ENCODE results near the gene NAMPT. TPM values are rescaled to one million over a fixed set of nuclear protein-coding genes. Genes with fewer than 3 reads are reported as not detected.

Gene NAMPT
- total RNA-seq (2014; rRNA removed; shearing (Covaris generic)) (32.7 and 34.0 TPM in 2 replicates), polyA plus RNA-seq (2016; fragmentation: Nextera tagmentation; extraction: Ambion mirVana) (21.4 and 25.0 TPM in 2 replicates)

GRCh38 chr7:106284714-106285050, at the start of gene NAMPT:
TSS of gene NAMPT (minus strand) at chr7:106284983. CDS start at chr7:106284884, 99 bp downstream.
- H3K79me2 ChIP-seq (ENCODE audit: insufficient read depth) = peaks cover 44% of the 10 kb centered on the region
- peak within 1 kb of the TSS; percentile 84 for H3K4me3 ChIP-seq
- H3K27me3 ChIP-seq (replicated peaks; ENCODE audit: insufficient read depth) = no peaks in the 10 kb centered on the region
- H3K9me2 ChIP-seq (ENCODE audit: insufficient read depth) = no peaks in the 10 kb centered on the region
- peaks cover 9% of the 10 kb centered on the region; the same call in 1 of the 2 replicates for H3F3A ChIP-seq (ENCODE audit: insufficient read depth)
- H3K36me3 ChIP-seq (ENCODE audit: low read depth) = no peaks in the 10 kb centered on the region
- H3K9ac ChIP-seq = peak within 1 kb of the TSS; percentile 97
- peak within 1 kb of the TSS; percentile 87 for H2AFZ ChIP-seq
- TF ChIP-seq EZH2 (IDR thresholded peaks at IDR 0.05; ENCODE audit: insufficient read depth, poor library complexity, severe bottlenecking) = no peak
- no peak for TF ChIP-seq EZH2phosphoT487 (IDR thresholded peaks at IDR 0.05; ENCODE audit: insufficient read depth, low read depth)
- WGBS, 2 experiments (ENCODE audit: low coverage in 1 of 2, low lambda C conversion rate in 2 of 2, missing lambda C conversion rate in 2 of 2) = 0 to 1% methylated on average over 20 to 31 of the region's 32 CpGs
- no peak for DNase-seq
- no peaks in the 10 kb centered on the region for H3K9me3 ChIP-seq (ENCODE audit: low read depth)
- peak within 1 kb of the TSS; percentile 94 for H3K27ac ChIP-seq
- H4K20me1 ChIP-seq (ENCODE audit: insufficient read depth) = 0 out of 2 replicates have a peak, but pooled peaks cover 3% of the 10 kb centered on the region
- H3K4me1 ChIP-seq (ENCODE audit: insufficient read depth) = peaks cover 18% of the 10 kb centered on the region
- peak within 1 kb of the TSS; percentile 89 for H3K4me2 ChIP-seq (ENCODE audit: unreplicated experiment)
- in situ Hi-C loops (cut with MboI) = no loop called here

GRCh38 chr7:106332201-106332600, 47.4 kb upstream of the NAMPT start:
- Histone ChIP-seq H2AFZ (no peak overlapping the region), H3K27me3 (replicated peaks; ENCODE audit: insufficient read depth) (no peaks in the 10 kb centered on the region), H3K27ac (no peak overlapping the region), H3K9me3 (ENCODE audit: low read depth) (no peaks in the 10 kb centered on the region), H3K36me3 (ENCODE audit: low read depth) (no peaks in the 10 kb centered on the region), H3K9me2 (ENCODE audit: insufficient read depth) (no peaks in the 10 kb centered on the region), H3K4me2 (ENCODE audit: unreplicated experiment) (no peak overlapping the region), H3K79me2 (ENCODE audit: insufficient read depth) (no peaks in the 10 kb centered on the region), H3K9ac (no peak overlapping the region), H3F3A (ENCODE audit: insufficient read depth) (peaks cover 18% of the 10 kb centered on the region), H3K4me1 (ENCODE audit: insufficient read depth) (peaks cover 20% of the 10 kb centered on the region), H4K20me1 (ENCODE audit: insufficient read depth) (no peaks in the 10 kb centered on the region), H3K4me3 (no peak overlapping the region)
- no peak for DNase-seq
- in situ Hi-C loops (cut with MboI) = no loop called here
- TF ChIP-seq EZH2 (IDR thresholded peaks at IDR 0.05; ENCODE audit: insufficient read depth, poor library complexity, severe bottlenecking) (no peak), EZH2phosphoT487 (IDR thresholded peaks at IDR 0.05; ENCODE audit: insufficient read depth, low read depth) (no peak)
- 64 to 70% methylated on average over 4 of the region's 4 CpGs for WGBS, 2 experiments (ENCODE audit: low coverage in 1 of 2, low lambda C conversion rate in 2 of 2, missing lambda C conversion rate in 2 of 2)

- no peak overlapping the region for H3K27ac ChIP-seq
- H3K36me3 ChIP-seq (ENCODE audit: low read depth) = no peaks in the 10 kb centered on the region
- no peaks in the 10 kb centered on the region for H3K27me3 ChIP-seq (replicated peaks; ENCODE audit: insufficient read depth)
- no peaks in the 10 kb centered on the region for H3K9me2 ChIP-seq (ENCODE audit: insufficient read depth)
- no peak overlapping the region for H3K4me2 ChIP-seq (ENCODE audit: unreplicated experiment)
- H3K4me3 ChIP-seq = no peak overlapping the region
- no peak overlapping the region for H2AFZ ChIP-seq
- DNase-seq = no peak
- in situ Hi-C loops (cut with MboI) = no loop called here
- peaks cover 21% of the 10 kb centered on the region for H3F3A ChIP-seq (ENCODE audit: insufficient read depth)
- H3K4me1 ChIP-seq (ENCODE audit: insufficient read depth) = peaks cover 26% of the 10 kb centered on the region
- TF ChIP-seq EZH2phosphoT487 (IDR thresholded peaks at IDR 0.05; ENCODE audit: insufficient read depth, low read depth) = no peak
- no peak for TF ChIP-seq EZH2 (IDR thresholded peaks at IDR 0.05; ENCODE audit: insufficient read depth, poor library complexity, severe bottlenecking)
- WGBS, 2 experiments (ENCODE audit: low coverage in 1 of 2, low lambda C conversion rate in 2 of 2, missing lambda C conversion rate in 2 of 2) = 62 to 68% methylated on average over 3 of the region's 3 CpGs
- H3K9ac ChIP-seq = no peak overlapping the region
- no peaks in the 10 kb centered on the region for H4K20me1 ChIP-seq (ENCODE audit: insufficient read depth)
- no peaks in the 10 kb centered on the region for H3K9me3 ChIP-seq (ENCODE audit: low read depth)
- no peaks in the 10 kb centered on the region for H3K79me2 ChIP-seq (ENCODE audit: insufficient read depth)
These were observed 46.8 kb upstream of the NAMPT start for GRCh38 chr7:106331441-106332175.

GRCh38 chr7:106329971-106330733, 45.4 kb upstream of the NAMPT start:
- Histone ChIP-seq H3K9me3 (ENCODE audit: low read depth) (no peaks in the 10 kb centered on the region), H3K27me3 (replicated peaks; ENCODE audit: insufficient read depth) (no peaks in the 10 kb centered on the region), H3K79me2 (ENCODE audit: insufficient read depth) (no peaks in the 10 kb centered on the region), H3K4me1 (ENCODE audit: insufficient read depth) (peaks cover 29% of the 10 kb centered on the region), H3K9me2 (ENCODE audit: insufficient read depth) (no peaks in the 10 kb centered on the region), H3K9ac (no peak overlapping the region), H3K4me2 (ENCODE audit: unreplicated experiment) (peak overlapping the region; percentile 31), H4K20me1 (ENCODE audit: insufficient read depth) (no peaks in the 10 kb centered on the region), H3K4me3 (no peak overlapping the region), H3K27ac (no peak overlapping the region), H3K36me3 (ENCODE audit: low read depth) (no peaks in the 10 kb centered on the region), H2AFZ (no peak overlapping the region), H3F3A (ENCODE audit: insufficient read depth) (peaks cover 23% of the 10 kb centered on the region)
- TF ChIP-seq EZH2 (IDR thresholded peaks at IDR 0.05; ENCODE audit: insufficient read depth, poor library complexity, severe bottlenecking) (no peak), EZH2phosphoT487 (IDR thresholded peaks at IDR 0.05; ENCODE audit: insufficient read depth, low read depth) (no peak)
- peak; percentile 65 for DNase-seq
- in situ Hi-C loops (cut with MboI) = no loop called here

Measured in GM23248 (cell line).